NB4 (cell line): Measurements from ENCODE around the gene STARD3NL.
"Not testable (repeated sequence)": the region's sequence is repeated elsewhere in the genome, so short reads cannot be mapped to it uniquely, and the experiment has no call there.

Experiments used
- CTCF ChIP-seq: IDR thresholded peaks from one replicate; pipeline ENCODE4 v1.5.1; 2012; ENCODE audit warnings: low read depth, low read length
- MAX ChIP-seq: IDR thresholded peaks from 2 replicates; pipeline ENCODE4 v1.6.1; 2011; ENCODE audit warnings: low read depth, low read length
- POLR2A ChIP-seq: IDR thresholded peaks from 2 replicates; pipeline ENCODE4 v1.6.1; 2011; ENCODE audit warnings: mild to moderate bottlenecking; ENCODE audit not compliant: insufficient read length; ENCODE audit errors: extremely low read depth

- TF ChIP-seq MAX, POLR2A, CTCF: not testable (repeated sequence)
Observed at GRCh38 chr7:38269704-38270346, 91.8 kb downstream of the STARD3NL start.
